BJ (cell line): Measurements from ENCODE around the gene RAD51B. TPM values are rescaled to one million over a fixed set of nuclear protein-coding genes. Genes with fewer than 3 reads are reported as not detected.

ENCODE experiments used
- CTCF ChIA-PET: fragments of 350-600 bp; formaldehyde crosslinking; extraction: SDS; loops from one replicate; lab custom pipeline; 2021; ENCODE audit warnings: antibody characterized with exemption, inconsistent platforms; lab: Yijun Ruan, JAX
- POLR2A ChIA-PET: fragments of 300-600 bp; sonication (Branson Sonifier 250); formaldehyde crosslinking; extraction: SDS; loops from one replicate; lab custom pipeline; 2021; ENCODE audit warnings: antibody characterized with exemption; lab: Charles Lee
- DNase-seq: peaks from one replicate; pipeline ENCODE4 v3.0.0-alpha.2; 2011; ENCODE audit warnings: low read depth
- H3K27me3 ChIP-seq: 2 replicates; pipeline ENCODE4 v1.6.0; 2011; ENCODE audit warnings: low read length; ENCODE audit not compliant: control insufficient read depth, insufficient read depth
- H3K36me3 ChIP-seq: 2 replicates; pipeline ENCODE4 v1.5.1; 2011; ENCODE audit warnings: low read length; ENCODE audit not compliant: control insufficient read depth, insufficient read depth
- H3K4me3 ChIP-seq: 2 replicates; pipeline ENCODE4 v1.5.1; 2011; ENCODE audit warnings: low read depth, mild to moderate bottlenecking, control low read depth, low read length
- CTCF ChIP-seq: IDR thresholded peaks from 2 replicates; pipeline ENCODE4 v1.5.1; 2011; ENCODE audit warnings: low read depth, mild to moderate bottlenecking, control low read depth, inconsistent platforms, low read length, moderate library complexity; ENCODE audit not compliant: insufficient read depth
- polyA plus RNA-seq: library from polyadenylated mRNA; depleted of rRNA; stranded (reverse); fragments of >200 nt; gene quantifications from 2 replicates; pipeline ENCODE4 v1.2.3, GENCODE V29; 2011

RAD51B gene
- polyA plus RNA-seq, 1 experiment = 5.6 TPM

GRCh38 chr14:68691031-68691791 is 871.6 kb downstream of the RAD51B start:
- POLR2A ChIA-PET = interaction anchor here (1.0 kb wide), 1 partner anchor 8 kb away, joined by 11 read pairs; no protein-coding TSS in a partner anchor
- Histone ChIP-seq H3K36me3 (no peaks in the 10 kb centered on the region), H3K4me3 (no peak overlapping the region), H3K27me3 (no peaks in the 10 kb centered on the region)
- TF ChIP-seq CTCF = no peak
- no peak for DNase-seq
- CTCF ChIA-PET = no interaction called here

GRCh38 chr14:68691792-68692118 is 872.2 kb downstream of the RAD51B start:
- ChIA-PET POLR2A (interaction anchor here (1.0 kb wide), 1 partner anchor 9 kb away, joined by 11 read pairs; no protein-coding TSS in a partner anchor), CTCF (interaction anchor here (1.5 kb wide), 1 partner anchor 125 kb away, joined by 3 read pairs; no protein-coding TSS in a partner anchor)
- Histone ChIP-seq H3K36me3 (no peaks in the 10 kb centered on the region), H3K27me3 (no peaks in the 10 kb centered on the region), H3K4me3 (no peak overlapping the region)
- DNase-seq = no peak
- TF ChIP-seq CTCF = no peak

GRCh38 chr14:68692216-68692615 is 872.6 kb downstream of the RAD51B start:
- no peak for DNase-seq
- no peak overlapping the region for H3K4me3 ChIP-seq
- CTCF ChIA-PET = interaction anchor here (0.9 to 1.5 kb wide), 2 partner anchors 27 to 125 kb away, joined by 3 read pairs; no protein-coding TSS in a partner anchor
- no peaks in the 10 kb centered on the region for H3K27me3 ChIP-seq
- POLR2A ChIA-PET = interaction anchor here (1.0 kb wide), 1 partner anchor 9 kb away, joined by 11 read pairs; no protein-coding TSS in a partner anchor
- TF ChIP-seq CTCF = no peak
- H3K36me3 ChIP-seq = no peaks in the 10 kb centered on the region

- POLR2A ChIA-PET = interaction anchor here (0.9 kb wide), 1 partner anchor 93 kb away, joined by 4 read pairs; no protein-coding TSS in a partner anchor
- H3K36me3 ChIP-seq = no peaks in the 10 kb centered on the region
- DNase-seq = peak; percentile 80
- no peak for TF ChIP-seq CTCF
- CTCF ChIA-PET = interaction anchor here (0.8 to 2.7 kb wide), 7 partner anchors 9 to 144 kb away, joined by 3 to 10 read pairs (median 3); no protein-coding TSS in a partner anchor
- no peak overlapping the region for H3K4me3 ChIP-seq
- no peaks in the 10 kb centered on the region for H3K27me3 ChIP-seq
Measured at GRCh38 chr14:68692916-68693771, 873.6 kb downstream of the RAD51B start.
